Breast epithelium (tissue), 3 donors: Measurements from ENCODE around the gene PTPRA.

Experiments used
- POLR2A ChIP-seq: fragments of 450-650 bp; IDR thresholded peaks from one replicate; pipeline ENCODE4 v1.6.1; 2016; ENCODE audit warnings: antibody characterized with exemption, mild to moderate bottlenecking, moderate library complexity
- POLR2AphosphoS5 ChIP-seq, 3 donors: sonication (generic); formaldehyde crosslinking; IDR thresholded peaks; one replicate each; pipeline ENCODE4 v1.6.1; 2017; ENCODE audit warnings: antibody characterized with exemption in 3 of 3

DNA sequence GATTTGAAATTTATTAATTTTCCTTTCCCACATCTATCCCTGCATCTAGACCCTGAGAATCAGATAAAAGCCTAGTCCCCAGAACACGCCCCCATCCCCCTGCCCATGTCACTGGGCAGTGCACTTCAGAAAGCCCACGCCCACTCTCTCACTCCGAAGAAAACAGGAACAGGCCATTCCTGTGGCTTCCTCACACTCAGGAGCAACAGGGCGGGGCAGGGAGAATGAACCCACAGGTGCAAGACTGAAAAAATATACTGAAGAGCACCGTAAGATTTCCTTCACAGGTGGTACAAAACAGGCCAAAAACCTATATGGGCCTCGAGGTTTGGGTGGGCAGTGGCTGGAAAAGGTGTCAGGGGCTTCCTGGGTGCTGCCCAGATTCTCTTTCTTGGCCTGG, 201.5 kb downstream of the PTPRA start:
- TF ChIP-seq POLR2AphosphoS5 (IDR thresholded peaks at IDR 0.05) = no peak
- no peak for TF ChIP-seq POLR2A
